Neural cell (in vitro differentiated cells): ENCODE measurements around the gene GPR180. TPM values are rescaled to one million over a fixed set of nuclear protein-coding genes. Genes with fewer than 3 reads are reported as not detected.

Source experiments
- H2AFZ ChIP-seq: fragments of 200-600, 300-800 bp; sonication (generic), shearing (Covaris generic); 2 replicates; pipeline ENCODE4 v1.6.0; 2014; ENCODE audit warnings: low read depth, mild to moderate bottlenecking, antibody characterized with exemption, low read length, moderate library complexity
- H3F3A ChIP-seq: fragments of 200-600 bp; shearing (Covaris generic); 2 replicates; pipeline ENCODE4 v1.6.1; 2016; ENCODE audit warnings: mild to moderate bottlenecking, moderate library complexity, mixed read lengths, antibody characterized with exemption, low read length; ENCODE audit not compliant: insufficient read depth, poor library complexity, severe bottlenecking
- H3K27ac ChIP-seq: fragments of 200-600, 300-800 bp; sonication (generic), shearing (Covaris generic); 2 replicates; pipeline ENCODE4 v1.5.1; 2014; ENCODE audit warnings: mild to moderate bottlenecking, low read length, moderate library complexity
- H3K27me3 ChIP-seq: fragments of 300-800, 200-600 bp; sonication (generic), shearing (Covaris generic); 2 replicates; pipeline ENCODE4 v1.6.0; 2014; ENCODE audit warnings: mild to moderate bottlenecking, low read depth, low read length, moderate library complexity; ENCODE audit not compliant: insufficient read depth
- H3K36me3 ChIP-seq: fragments of 300-800, 200-600 bp; sonication (generic), shearing (Covaris generic); 2 replicates; pipeline ENCODE4 v1.5.1; 2014; ENCODE audit warnings: mild to moderate bottlenecking, antibody characterized with exemption, low read length, moderate library complexity; ENCODE audit not compliant: insufficient read depth
- H3K4me2 ChIP-seq: fragments of 300-800, 200-600 bp; sonication (generic), shearing (Covaris generic); 2 replicates; pipeline ENCODE4 v1.6.0; 2014; ENCODE audit warnings: mild to moderate bottlenecking, low read length
- H3K4me3 ChIP-seq: fragments of 300-800, 200-600 bp; sonication (generic), shearing (Covaris generic); 2 replicates; pipeline ENCODE4 v1.5.1; 2014; ENCODE audit warnings: mild to moderate bottlenecking, low read length, moderate library complexity
- H3K79me2 ChIP-seq: fragments of 200-600 bp; shearing (Covaris generic); replicated peaks from 2 replicates; pipeline ENCODE4 v1.6.0; 2014; ENCODE audit warnings: mild to moderate bottlenecking, low read length, moderate library complexity; ENCODE audit not compliant: insufficient read depth
- H3K9ac ChIP-seq: fragments of 300-800, 200-600 bp; sonication (generic), shearing (Covaris generic); 2 replicates; pipeline ENCODE4 v1.6.1; 2016; ENCODE audit warnings: mild to moderate bottlenecking, low read length, mixed read lengths
- H3K9me2 ChIP-seq: fragments of 200-600 bp; shearing (Covaris generic); 2 replicates; pipeline ENCODE4 v1.6.1; 2016; ENCODE audit warnings: mild to moderate bottlenecking, low read length, mixed read lengths; ENCODE audit not compliant: insufficient read depth
- H3K9me3 ChIP-seq: fragments of 200-600, 300-800 bp; sonication (generic), shearing (Covaris generic); 2 replicates; pipeline ENCODE4 v1.6.1; 2016; ENCODE audit warnings: mild to moderate bottlenecking, mixed run types, low read length, moderate library complexity, mixed read lengths
- H4K20me1 ChIP-seq: fragments of 200-600 bp; shearing (Covaris generic); 2 replicates; pipeline ENCODE4 v1.6.1; 2016; ENCODE audit warnings: mild to moderate bottlenecking, mixed run types; ENCODE audit not compliant: insufficient read depth
- EP300 ChIP-seq: fragments of 450-650 bp; conservative IDR thresholded peaks from 2 replicates; pipeline ENCODE4 v1.6.1; 2014; ENCODE audit warnings: antibody characterized with exemption, mild to moderate bottlenecking, moderate library complexity; ENCODE audit not compliant: poor library complexity, severe bottlenecking
- EZH2 ChIP-seq: fragments of 200-600, 300-800 bp; shearing (Covaris generic), sonication (generic); IDR thresholded peaks from 2 replicates; pipeline ENCODE4 v1.6.1; 2014; ENCODE audit warnings: antibody characterized with exemption, low read length, borderline replicate concordance, mild to moderate bottlenecking; ENCODE audit not compliant: insufficient read depth, poor library complexity, severe bottlenecking
- MXI1 ChIP-seq: fragments of 450-650 bp; conservative IDR thresholded peaks from 2 replicates; pipeline ENCODE4 v1.6.1; 2014; ENCODE audit warnings: antibody characterized with exemption, mild to moderate bottlenecking; ENCODE audit not compliant: poor library complexity, severe bottlenecking
- POLR2AphosphoS5 ChIP-seq: IDR thresholded peaks from 2 replicates; pipeline ENCODE4 v1.6.1; 2012
- RAD21 ChIP-seq: fragments of 450-650 bp; conservative IDR thresholded peaks from 2 replicates; pipeline ENCODE4 v1.6.1; 2014; ENCODE audit warnings: antibody characterized with exemption, mild to moderate bottlenecking, moderate library complexity
- SMC3 ChIP-seq: fragments of 450-650 bp; conservative IDR thresholded peaks from 2 replicates; pipeline ENCODE4 v1.6.1; 2014; ENCODE audit warnings: antibody characterized with exemption, mild to moderate bottlenecking, moderate library complexity; ENCODE audit not compliant: poor library complexity
- TAF1 ChIP-seq: IDR thresholded peaks from 2 replicates; pipeline ENCODE4 v1.6.1; 2012; ENCODE audit warnings: low read depth
- polyA plus RNA-seq: library from polyadenylated mRNA; depleted of rRNA; stranded (reverse); fragments of >200 nt; gene quantifications from 2 replicates; pipeline ENCODE4 v1.2.3, GENCODE V29; 2014
- TF ChIP-seq, protein P1 (sequence below): IDR thresholded peaks from 2 replicates; pipeline ENCODE4 v1.6.1; 2012; ENCODE audit warnings: borderline replicate concordance
- TF ChIP-seq, protein P2 (sequence below): fragments of 450-650 bp; IDR thresholded peaks from 2 replicates; pipeline ENCODE4 v1.5.1; 2014; ENCODE audit warnings: antibody characterized with exemption, mild to moderate bottlenecking, moderate library complexity; ENCODE audit not compliant: poor library complexity, severe bottlenecking

Gene GPR180
- polyA plus RNA-seq, 1 donor from 2014 or later: 5.7 TPM

DNA sequence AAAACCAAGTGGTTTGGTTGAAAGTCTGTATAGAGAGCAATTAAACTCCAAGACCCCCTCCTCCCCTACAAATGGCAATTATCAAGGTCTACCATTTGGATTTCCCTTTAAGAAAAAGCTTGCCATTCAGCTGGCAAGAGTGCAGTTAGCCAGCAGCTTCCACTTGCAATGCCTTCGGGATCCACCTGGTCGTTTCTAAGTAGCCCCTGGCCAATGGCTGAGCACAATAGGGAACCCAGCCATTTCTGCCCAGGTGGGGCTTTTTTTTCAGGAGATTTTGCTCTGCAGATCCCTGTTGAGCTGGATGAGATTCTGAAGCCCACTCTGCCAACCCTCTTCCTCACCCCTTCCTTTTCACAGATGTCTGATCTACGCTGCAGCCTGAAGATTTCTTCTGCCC is 32.0 kb upstream of the GPR180 start:
- Histone ChIP-seq H3K4me2 (no peak overlapping the region), H3K27ac (no peak overlapping the region)

DNA sequence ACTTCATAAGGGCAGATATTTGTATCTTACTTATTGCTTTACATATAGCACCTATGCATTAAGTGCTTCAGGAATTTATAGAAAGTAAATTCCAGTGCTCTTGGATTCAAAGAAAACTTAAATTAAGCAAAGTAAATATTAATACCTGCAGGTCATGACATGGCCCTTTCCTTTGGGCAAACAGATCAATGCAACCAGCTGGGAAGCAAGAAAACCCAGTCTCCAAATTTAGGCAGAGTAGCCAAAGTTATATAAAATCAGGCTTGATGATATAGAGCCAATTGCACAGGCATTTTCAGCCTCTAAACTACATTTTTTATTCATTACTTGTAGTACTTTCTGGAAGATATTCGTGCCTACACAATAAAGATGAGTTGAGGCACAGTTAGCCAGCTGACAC is 22.6 kb upstream of the GPR180 start:
- Histone ChIP-seq H3K4me3 (no peak overlapping the region), H3K36me3 (peaks cover 7% of the 10 kb centered on the region), H3F3A (no peaks in the 10 kb centered on the region), H3K9me3 (no peaks in the 10 kb centered on the region), H4K20me1 (no peaks in the 10 kb centered on the region), H2AFZ (no peak overlapping the region), H3K27ac (no peak overlapping the region), H3K27me3 (no peaks in the 10 kb centered on the region), H3K9ac (no peak overlapping the region), H3K4me2 (no peak overlapping the region), H3K79me2 (no peaks in the 10 kb centered on the region), H3K9me2 (no peaks in the 10 kb centered on the region)
- TF ChIP-seq EP300 (no peak), POLR2AphosphoS5 (no peak), EZH2 (no peak), SMC3 (no peak), MXI1 (no peak), RAD21 (no peak), TAF1 (no peak)
- TF ChIP-seq, protein P1, sequence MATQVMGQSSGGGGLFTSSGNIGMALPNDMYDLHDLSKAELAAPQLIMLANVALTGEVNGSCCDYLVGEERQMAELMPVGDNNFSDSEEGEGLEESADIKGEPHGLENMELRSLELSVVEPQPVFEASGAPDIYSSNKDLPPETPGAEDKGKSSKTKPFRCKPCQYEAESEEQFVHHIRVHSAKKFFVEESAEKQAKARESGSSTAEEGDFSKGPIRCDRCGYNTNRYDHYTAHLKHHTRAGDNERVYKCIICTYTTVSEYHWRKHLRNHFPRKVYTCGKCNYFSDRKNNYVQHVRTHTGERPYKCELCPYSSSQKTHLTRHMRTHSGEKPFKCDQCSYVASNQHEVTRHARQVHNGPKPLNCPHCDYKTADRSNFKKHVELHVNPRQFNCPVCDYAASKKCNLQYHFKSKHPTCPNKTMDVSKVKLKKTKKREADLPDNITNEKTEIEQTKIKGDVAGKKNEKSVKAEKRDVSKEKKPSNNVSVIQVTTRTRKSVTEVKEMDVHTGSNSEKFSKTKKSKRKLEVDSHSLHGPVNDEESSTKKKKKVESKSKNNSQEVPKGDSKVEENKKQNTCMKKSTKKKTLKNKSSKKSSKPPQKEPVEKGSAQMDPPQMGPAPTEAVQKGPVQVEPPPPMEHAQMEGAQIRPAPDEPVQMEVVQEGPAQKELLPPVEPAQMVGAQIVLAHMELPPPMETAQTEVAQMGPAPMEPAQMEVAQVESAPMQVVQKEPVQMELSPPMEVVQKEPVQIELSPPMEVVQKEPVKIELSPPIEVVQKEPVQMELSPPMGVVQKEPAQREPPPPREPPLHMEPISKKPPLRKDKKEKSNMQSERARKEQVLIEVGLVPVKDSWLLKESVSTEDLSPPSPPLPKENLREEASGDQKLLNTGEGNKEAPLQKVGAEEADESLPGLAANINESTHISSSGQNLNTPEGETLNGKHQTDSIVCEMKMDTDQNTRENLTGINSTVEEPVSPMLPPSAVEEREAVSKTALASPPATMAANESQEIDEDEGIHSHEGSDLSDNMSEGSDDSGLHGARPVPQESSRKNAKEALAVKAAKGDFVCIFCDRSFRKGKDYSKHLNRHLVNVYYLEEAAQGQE: no peak
- TF ChIP-seq, protein P2, sequence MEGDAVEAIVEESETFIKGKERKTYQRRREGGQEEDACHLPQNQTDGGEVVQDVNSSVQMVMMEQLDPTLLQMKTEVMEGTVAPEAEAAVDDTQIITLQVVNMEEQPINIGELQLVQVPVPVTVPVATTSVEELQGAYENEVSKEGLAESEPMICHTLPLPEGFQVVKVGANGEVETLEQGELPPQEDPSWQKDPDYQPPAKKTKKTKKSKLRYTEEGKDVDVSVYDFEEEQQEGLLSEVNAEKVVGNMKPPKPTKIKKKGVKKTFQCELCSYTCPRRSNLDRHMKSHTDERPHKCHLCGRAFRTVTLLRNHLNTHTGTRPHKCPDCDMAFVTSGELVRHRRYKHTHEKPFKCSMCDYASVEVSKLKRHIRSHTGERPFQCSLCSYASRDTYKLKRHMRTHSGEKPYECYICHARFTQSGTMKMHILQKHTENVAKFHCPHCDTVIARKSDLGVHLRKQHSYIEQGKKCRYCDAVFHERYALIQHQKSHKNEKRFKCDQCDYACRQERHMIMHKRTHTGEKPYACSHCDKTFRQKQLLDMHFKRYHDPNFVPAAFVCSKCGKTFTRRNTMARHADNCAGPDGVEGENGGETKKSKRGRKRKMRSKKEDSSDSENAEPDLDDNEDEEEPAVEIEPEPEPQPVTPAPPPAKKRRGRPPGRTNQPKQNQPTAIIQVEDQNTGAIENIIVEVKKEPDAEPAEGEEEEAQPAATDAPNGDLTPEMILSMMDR: no peak

More for the DNA sequence above, 32.0 kb upstream of the GPR180 start:
- H3K9ac ChIP-seq: no peak overlapping the region
- H2AFZ ChIP-seq: no peak overlapping the region
- no peaks in the 10 kb centered on the region for H3K9me2 ChIP-seq
- no peaks in the 10 kb centered on the region for H3F3A ChIP-seq
- H4K20me1 ChIP-seq: no peaks in the 10 kb centered on the region
- peaks cover 15% of the 10 kb centered on the region for H3K36me3 ChIP-seq
- no peak overlapping the region for H3K4me3 ChIP-seq
- H3K79me2 ChIP-seq: no peaks in the 10 kb centered on the region
- no peaks in the 10 kb centered on the region for H3K9me3 ChIP-seq
- no peak for TF ChIP-seq POLR2AphosphoS5
- TF ChIP-seq, protein P1: no peak
- no peak for TF ChIP-seq RAD21
- no peak for TF ChIP-seq TAF1
- H3K27me3 ChIP-seq: no peaks in the 10 kb centered on the region
